Testis (tissue), 3 donors: ENCODE results near the gene IRX4. TPM values are rescaled to one million over a fixed set of nuclear protein-coding genes. Genes with fewer than 3 reads are reported as not detected.

Experiments
- DNase-seq: peaks from one replicate; pipeline ENCODE4 v3.0.0-alpha.2; 2019
- H3K27ac ChIP-seq, 2 donors: fragments of 200-600 bp; sonication (generic); one replicate each; pipeline ENCODE4 v1.5.1; 2019
- H3K27me3 ChIP-seq: fragments of 200-600 bp; sonication (generic); one replicate; pipeline ENCODE4 v1.5.1; 2019
- H3K36me3 ChIP-seq: fragments of 200-600 bp; sonication (generic); one replicate; pipeline ENCODE4 v1.5.1; 2017; ENCODE audit warnings: low read depth; ENCODE audit errors: missing control alignments
- H3K4me1 ChIP-seq: fragments of 200-600 bp; sonication (generic); one replicate; pipeline ENCODE4 v1.5.1; 2019
- H3K4me3 ChIP-seq, 2 donors: fragments of 200-600 bp; sonication (generic); one replicate each; pipeline ENCODE4 v1.5.1; 2017 to 2019
- H3K9me3 ChIP-seq: fragments of 200-600 bp; sonication (generic); one replicate; pipeline ENCODE4 v1.5.1; 2017
- POLR2A ChIP-seq: fragments of 450-650 bp; IDR thresholded peaks from one replicate; pipeline ENCODE4 v1.6.1; 2017; ENCODE audit warnings: antibody characterized with exemption, mild to moderate bottlenecking, moderate library complexity
- WGBS, 2 donors: methylation state at CpG; one replicate each; pipeline ENCODE4 v1.1.5; 2018; 5-methylcytosine and 5-hydroxymethylcytosine counted together
- intact Hi-C: fragments of 100-400 bp; cut with DNase I; formaldehyde crosslinking; loops from one replicate; pipeline ENCODE4 v1.15.1; 2023; ENCODE audit warnings: low total_unique reads
- polyA plus RNA-seq: library from polyadenylated mRNA; stranded (reverse); fragments of 350-450 nt; fragmentation: Illumina TruSeq; extraction: RNeasy Lipid Tissue Mini Kit (QIAGEN cat#74804); gene quantifications from one replicate; pipeline ENCODE4 v1.2.3, GENCODE V29; 2014; ENCODE audit warnings: low read depth, low replicate concordance; ENCODE audit not compliant: insufficient read depth
- total RNA-seq, 2 donors: library from RNA; depleted of rRNA; stranded (reverse); fragments of >200 nt; gene quantifications; one replicate each; pipeline ENCODE4 v1.2.3, GENCODE V29; 2016
- TF ChIP-seq, protein P1 (sequence below), 3 experiments: fragments of 450-650 bp in 2 of 3; fragments of 200-600 bp in 1 of 3; sonication (generic) in 1 of 3; IDR thresholded peaks; one replicate each; pipeline ENCODE4 v1.5.1; 2016 to 2019; ENCODE audit warnings: antibody characterized with exemption in 3 of 3, mild to moderate bottlenecking in 2 of 3, moderate library complexity in 1 of 3

The IRX4 gene
- total and polyA plus RNA-seq, 3 donors from 2014 or later = 0.32 to 2.7 (median 2.0) TPM

DNA sequence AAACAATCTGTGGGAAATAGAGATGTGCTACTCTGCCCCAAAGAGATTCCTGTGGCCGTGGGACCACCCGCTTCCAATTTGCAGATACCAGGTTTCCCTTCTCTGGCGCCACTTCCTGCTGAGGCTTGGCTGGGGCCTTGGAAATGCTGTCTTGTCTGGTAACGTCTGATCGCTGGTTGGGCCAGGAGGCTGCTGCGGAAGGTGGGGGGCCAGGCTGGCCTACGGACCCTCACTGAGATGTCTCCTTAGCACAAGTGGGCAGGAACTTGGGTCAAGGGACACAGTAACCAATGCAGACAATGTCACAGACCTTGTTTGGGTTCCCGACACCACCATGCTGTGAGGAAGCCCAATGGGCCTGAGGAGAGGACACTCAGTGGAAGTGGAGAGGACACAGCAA, 31.7 kb upstream of the IRX4 start:
- TF ChIP-seq, protein P1, sequence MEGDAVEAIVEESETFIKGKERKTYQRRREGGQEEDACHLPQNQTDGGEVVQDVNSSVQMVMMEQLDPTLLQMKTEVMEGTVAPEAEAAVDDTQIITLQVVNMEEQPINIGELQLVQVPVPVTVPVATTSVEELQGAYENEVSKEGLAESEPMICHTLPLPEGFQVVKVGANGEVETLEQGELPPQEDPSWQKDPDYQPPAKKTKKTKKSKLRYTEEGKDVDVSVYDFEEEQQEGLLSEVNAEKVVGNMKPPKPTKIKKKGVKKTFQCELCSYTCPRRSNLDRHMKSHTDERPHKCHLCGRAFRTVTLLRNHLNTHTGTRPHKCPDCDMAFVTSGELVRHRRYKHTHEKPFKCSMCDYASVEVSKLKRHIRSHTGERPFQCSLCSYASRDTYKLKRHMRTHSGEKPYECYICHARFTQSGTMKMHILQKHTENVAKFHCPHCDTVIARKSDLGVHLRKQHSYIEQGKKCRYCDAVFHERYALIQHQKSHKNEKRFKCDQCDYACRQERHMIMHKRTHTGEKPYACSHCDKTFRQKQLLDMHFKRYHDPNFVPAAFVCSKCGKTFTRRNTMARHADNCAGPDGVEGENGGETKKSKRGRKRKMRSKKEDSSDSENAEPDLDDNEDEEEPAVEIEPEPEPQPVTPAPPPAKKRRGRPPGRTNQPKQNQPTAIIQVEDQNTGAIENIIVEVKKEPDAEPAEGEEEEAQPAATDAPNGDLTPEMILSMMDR (IDR thresholded peaks at IDR 0.05) = no peak
- no peak for TF ChIP-seq POLR2A
- DNase-seq = no peak
- no peaks in the 10 kb centered on the region for H3K27me3 ChIP-seq

DNA sequence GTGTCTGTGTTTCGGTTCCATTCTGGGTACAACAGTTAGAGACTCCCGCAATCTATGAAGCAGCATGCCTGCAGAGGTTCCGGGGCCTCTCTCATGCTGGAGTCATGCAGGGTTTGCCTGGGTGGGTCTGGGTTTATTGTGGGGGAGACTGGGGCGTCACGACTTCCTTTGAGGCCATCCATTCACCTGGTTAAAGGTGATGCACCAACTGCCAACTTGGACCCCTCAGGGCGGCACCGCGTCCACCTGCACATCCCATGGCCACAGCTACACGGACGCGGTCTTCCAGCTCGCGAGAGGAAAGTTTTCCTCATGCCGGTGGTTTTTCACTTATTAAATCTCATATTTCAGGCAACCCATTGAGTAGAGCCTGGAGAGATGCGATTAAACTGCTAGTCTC, 30.9 kb upstream of the IRX4 start:
- H3K27ac ChIP-seq = no peak overlapping the region
- intact Hi-C loops = no loop called here
- H3K36me3 ChIP-seq = no peaks in the 10 kb centered on the region
- TF ChIP-seq POLR2A = no peak
- TF ChIP-seq, protein P1 (IDR thresholded peaks at IDR 0.05) = no peak
- H3K27me3 ChIP-seq = no peaks in the 10 kb centered on the region
- H3K9me3 ChIP-seq = no peaks in the 10 kb centered on the region
- WGBS, 2 donors = 88 to 94% methylated on average over 15 of the region's 15 CpGs
- H3K4me1 ChIP-seq = no peaks in the 10 kb centered on the region
- H3K4me3 ChIP-seq = no peak overlapping the region
- no peak for DNase-seq

More for the DNA sequence above, 31.7 kb upstream of the IRX4 start:
- H3K36me3 ChIP-seq = no peaks in the 10 kb centered on the region
- no peaks in the 10 kb centered on the region for H3K4me1 ChIP-seq
- H3K9me3 ChIP-seq = no peaks in the 10 kb centered on the region
- intact Hi-C loops = no loop called here
- no peak overlapping the region for H3K4me3 ChIP-seq
- no peak overlapping the region for H3K27ac ChIP-seq
- 86 to 90% methylated on average over 7 to 8 of the region's 8 CpGs for WGBS, 2 donors

- TF ChIP-seq, protein P1 (IDR thresholded peaks at IDR 0.05) = no peak
- Histone ChIP-seq H3K27ac (no peak overlapping the region), H3K27me3 (no peaks in the 10 kb centered on the region), H3K36me3 (no peaks in the 10 kb centered on the region), H3K4me3 (no peak overlapping the region), H3K4me1 (no peaks in the 10 kb centered on the region), H3K9me3 (no peaks in the 10 kb centered on the region)
- WGBS, 2 donors = 88 to 90% methylated on average over 12 to 18 of the region's 18 CpGs
- intact Hi-C loops = no loop called here
- DNase-seq = no peak
Observed at GRCh38 chr5:1912951-1913565, 30.3 kb upstream of the IRX4 start.

GRCh38 chr5:1911773-1912235, 29.1 kb upstream of the IRX4 start:
- DNase-seq = no peak
- Histone ChIP-seq H3K27me3 (no peaks in the 10 kb centered on the region), H3K4me3 (no peak overlapping the region), H3K36me3 (no peaks in the 10 kb centered on the region), H3K27ac (no peak overlapping the region), H3K9me3 (no peaks in the 10 kb centered on the region), H3K4me1 (no peaks in the 10 kb centered on the region)
- intact Hi-C loops = no loop called here
- WGBS, 2 donors = 88 to 93% methylated on average over 20 to 26 of the region's 26 CpGs
- TF ChIP-seq, protein P1 (IDR thresholded peaks at IDR 0.05) = no peak
- TF ChIP-seq POLR2A = no peak
